RWPE2 (cell line): ENCODE data around the gene ALOX5.
A peak's percentile ranks its signal among the peaks of the same experiment; 100 is the strongest.

ENCODE experiments used
- ATAC-seq: fragments of 200-7000 bp; cut with Tn5 transposase; 3 replicates; pipeline ENCODE4 v1.9.1; 2021; ENCODE audit warnings: low read depth
- DNase-seq: peaks from one replicate; pipeline ENCODE4 v3.0.0-alpha.2; 2020; ENCODE audit warnings: low spot score
- H3K27ac ChIP-seq: fragments of 450-650 bp; 2 replicates; pipeline ENCODE4 v1.5.1; 2017; ENCODE audit warnings: mild to moderate bottlenecking; ENCODE audit not compliant: poor library complexity, severe bottlenecking
- H3K27me3 ChIP-seq: fragments of 250-450 bp; sonication (Bioruptor Pico); 2 replicates; pipeline ENCODE4 v1.5.1; 2021; ENCODE audit warnings: mild to moderate bottlenecking, moderate library complexity; ENCODE audit not compliant: insufficient read depth, poor library complexity, severe bottlenecking
- H3K36me3 ChIP-seq: fragments of 250-450 bp; sonication (Bioruptor Pico); 2 replicates; pipeline ENCODE4 v1.5.1; 2020; ENCODE audit warnings: low read depth, mild to moderate bottlenecking, moderate library complexity
- H3K4me1 ChIP-seq: fragments of 250-450 bp; sonication (Bioruptor Pico); 2 replicates; pipeline ENCODE4 v1.5.1; 2021; ENCODE audit warnings: mild to moderate bottlenecking, moderate library complexity; ENCODE audit not compliant: insufficient read depth, poor library complexity, severe bottlenecking
- H3K4me3 ChIP-seq: fragments of 250-450 bp; sonication (Bioruptor Pico); 2 replicates; pipeline ENCODE4 v1.5.1; 2021; ENCODE audit warnings: mild to moderate bottlenecking, moderate library complexity; ENCODE audit not compliant: severe bottlenecking
- H3K9me3 ChIP-seq: fragments of 250-450 bp; sonication (Bioruptor Pico); 2 replicates; pipeline ENCODE4 v1.5.1; 2021; ENCODE audit warnings: mild to moderate bottlenecking, moderate library complexity; ENCODE audit not compliant: severe bottlenecking
- CTCF ChIP-seq: fragments of 450-650 bp; IDR thresholded peaks from one replicate; pipeline ENCODE4 v1.5.1; 2017; ENCODE audit warnings: mild to moderate bottlenecking, moderate library complexity; ENCODE audit not compliant: poor library complexity, severe bottlenecking

ALOX5 gene

GRCh38 chr10:45461034-45461433, 87.0 kb downstream of the ALOX5 start:
- no peak overlapping the region for H3K4me3 ChIP-seq
- no peak for ATAC-seq
- no peaks in the 10 kb centered on the region for H3K36me3 ChIP-seq
- H3K27me3 ChIP-seq, result no peaks in the 10 kb centered on the region
- H3K4me1 ChIP-seq, result no peaks in the 10 kb centered on the region
- DNase-seq, result no peak
- no peak for TF ChIP-seq CTCF
- no peaks in the 10 kb centered on the region for H3K9me3 ChIP-seq
- no peak overlapping the region for H3K27ac ChIP-seq

GRCh38 chr10:45463244-45464116, 89.5 kb downstream of the ALOX5 start:
- ATAC-seq, result no peak
- Histone ChIP-seq H3K36me3 (no peaks in the 10 kb centered on the region), H3K27ac (no peak overlapping the region), H3K4me1 (no peaks in the 10 kb centered on the region), H3K27me3 (no peaks in the 10 kb centered on the region), H3K9me3 (no peaks in the 10 kb centered on the region), H3K4me3 (no peak overlapping the region)
- DNase-seq, result no peak
- no peak for TF ChIP-seq CTCF

- peak; percentile 90 for TF ChIP-seq CTCF
- Histone ChIP-seq H3K27ac (no peak overlapping the region), H3K36me3 (no peaks in the 10 kb centered on the region), H3K4me3 (no peak overlapping the region), H3K9me3 (no peaks in the 10 kb centered on the region), H3K4me1 (no peaks in the 10 kb centered on the region), H3K27me3 (no peaks in the 10 kb centered on the region)
- DNase-seq, result no peak
- ATAC-seq, result peak; percentile 95
These were observed 91.0 kb downstream of the ALOX5 start for GRCh38 chr10:45464958-45465567.

GRCh38 chr10:45466784-45467183, 92.8 kb downstream of the ALOX5 start:
- ATAC-seq, result no peak

More at GRCh38 chr10:45466784-45467183, 92.8 kb downstream of the ALOX5 start:
- Histone ChIP-seq H3K4me3 (no peak overlapping the region), H3K4me1 (no peaks in the 10 kb centered on the region), H3K9me3 (no peaks in the 10 kb centered on the region), H3K27ac (no peak overlapping the region), H3K36me3 (no peaks in the 10 kb centered on the region), H3K27me3 (no peaks in the 10 kb centered on the region)
- DNase-seq, result no peak
- no peak for TF ChIP-seq CTCF
